Right lobe of liver (tissue), 6 donors: ENCODE data around the gene XPO1. TPM values are rescaled to one million over a fixed set of nuclear protein-coding genes. Genes with fewer than 3 reads are reported as not detected.

Source experiments
- ATAC-seq, 4 donors: fragments of 200-7000 bp; cut with Tn5 transposase; one replicate each; pipeline ENCODE4 v1.9.1; 2020; ENCODE audit warnings: mild to moderate bottlenecking in 4 of 4, moderate library complexity in 4 of 4
- DNase-seq, 3 donors: peaks; one replicate each; pipeline ENCODE4 v3.0.0-alpha.2; 2020
- H3K27ac ChIP-seq, 3 donors: fragments of 200-600 bp; one replicate each; pipeline ENCODE4 v1.8.0; 2022
- H3K27me3 ChIP-seq, 2 donors: fragments of 200-600 bp; one replicate each; pipeline ENCODE4 v1.8.0; 2022
- H3K36me3 ChIP-seq, 4 donors: fragments of 200-600 bp; sonication (generic) in 1 of 4; one replicate each; pipeline versions ENCODE4 v1.5.1 to v1.8.0; 2017 to 2022; ENCODE audit warnings: control low read depth in 1 of 4
- H3K4me1 ChIP-seq, 4 donors: fragments of 200-600 bp; sonication (generic) in 1 of 4; one replicate each; pipeline versions ENCODE4 v1.5.1 to v1.8.0; 2017 to 2022; ENCODE audit warnings: control low read depth in 1 of 4
- H3K4me3 ChIP-seq, 3 donors: fragments of 200-600 bp; one replicate each; pipeline ENCODE4 v1.8.0; 2022
- H3K9me3 ChIP-seq, 4 donors: fragments of 200-600 bp; sonication (generic) in 1 of 4; one replicate each; pipeline versions ENCODE4 v1.5.1 to v1.8.0; 2017 to 2022; ENCODE audit warnings: control low read depth in 1 of 4
- CTCF ChIP-seq, 4 donors: fragments of 200-600 bp in 3 of 4; fragments of 450-650 bp in 1 of 4; IDR thresholded peaks; one replicate each; pipeline versions ENCODE4 v1.5.1 to v1.8.0; 2016 to 2022; ENCODE audit warnings: antibody characterized with exemption in 4 of 4, mild to moderate bottlenecking in 2 of 4
- POLR2A ChIP-seq: fragments of 450-650 bp; IDR thresholded peaks from one replicate; pipeline ENCODE4 v1.6.1; 2017; ENCODE audit warnings: antibody characterized with exemption, mild to moderate bottlenecking
- WGBS: methylation state at CpG from one replicate; pipeline ENCODE4 v1.1.6; 2018; ENCODE audit warnings: low coverage, low lambda C conversion rate; ENCODE audit not compliant: insufficient coverage; ENCODE audit errors: missing lambda C conversion rate; 5-methylcytosine and 5-hydroxymethylcytosine counted together
- intact Hi-C, 2 donors: fragments of 100-400 bp; cut with DNase I; formaldehyde crosslinking; loops; one replicate each; pipeline versions ENCODE4 v1.11.2 to v1.14.1; 2022
- total RNA-seq, 6 experiments: library from RNA; depleted of rRNA in 2 of 6; stranded (reverse); fragments of >200 nt in 2 of 6; fragmentation: NEBNext Ultra II Directional in 3 of 6; extraction: Animal tissue kit (Norgen Biotek cat#: 25700) in 3 of 6; gene quantifications; one replicate each; pipeline versions ENCODE4 v1.1.0 to v1.2.4, GENCODE V29; 2016 to 2023
- donor health status: DM: no; HTN: yes; CAD: no.
- donor health status: DM: no; HTN: no; CAD: no.
- donor health status: DM: no; HTN: no; CAD: no.
- donor health status: DM: no; HTN: yes; CAD: no.
- donor health status: DM: no; HTN: yes; CAD: no.

Gene XPO1
- total RNA-seq, 6 experiments from 2014 or later = 38.6 to 63.2 (median 51.2) TPM

- H3K27me3 ChIP-seq = no peaks in the 10 kb centered on the region
- no peak overlapping the region for H3K4me3 ChIP-seq
- intact Hi-C loops = no loop called here
- no peak for TF ChIP-seq CTCF (IDR thresholded peaks at IDR 0.05)
- no peak for TF ChIP-seq POLR2A
- no peak overlapping the region for H3K27ac ChIP-seq
- WGBS = 89% methylated on average over 14 of the region's 19 CpGs
- no peak for DNase-seq
- no peaks in the 10 kb centered on the region for H3K9me3 ChIP-seq
- ATAC-seq = no peak
- no peaks in the 10 kb centered on the region for H3K4me1 ChIP-seq
- peaks cover 0 to 47% (median 9%) of the 10 kb centered on the region in 4 donors for H3K36me3 ChIP-seq
Observed at GRCh38 chr2:61510674-61511671, 27.2 kb downstream of the XPO1 start.

GRCh38 chr2:61504949-61505348, 33.2 kb downstream of the XPO1 start:
- intact Hi-C loops = no loop called here
- ATAC-seq (no peak), DNase-seq (no peak)
- TF ChIP-seq CTCF (IDR thresholded peaks at IDR 0.05) (no peak), POLR2A (no peak)
- no peak overlapping the region for H3K4me3 ChIP-seq
- no peaks in the 10 kb centered on the region for H3K4me1 ChIP-seq
- no peaks in the 10 kb centered on the region for H3K27me3 ChIP-seq
- peaks cover 0 to 29% (median 3%) of the 10 kb centered on the region in 4 donors for H3K36me3 ChIP-seq
- no CpG with 5 or more reads among the region's 2 CpGs for WGBS
- no peak overlapping the region for H3K27ac ChIP-seq
- H3K9me3 ChIP-seq = no peaks in the 10 kb centered on the region

GRCh38 chr2:61499060-61499459, 39.1 kb downstream of the XPO1 start:
- TF ChIP-seq CTCF (IDR thresholded peaks at IDR 0.05) (no peak), POLR2A (no peak)
- WGBS = 95% methylated on average over 2 of the region's 2 CpGs

DNA sequence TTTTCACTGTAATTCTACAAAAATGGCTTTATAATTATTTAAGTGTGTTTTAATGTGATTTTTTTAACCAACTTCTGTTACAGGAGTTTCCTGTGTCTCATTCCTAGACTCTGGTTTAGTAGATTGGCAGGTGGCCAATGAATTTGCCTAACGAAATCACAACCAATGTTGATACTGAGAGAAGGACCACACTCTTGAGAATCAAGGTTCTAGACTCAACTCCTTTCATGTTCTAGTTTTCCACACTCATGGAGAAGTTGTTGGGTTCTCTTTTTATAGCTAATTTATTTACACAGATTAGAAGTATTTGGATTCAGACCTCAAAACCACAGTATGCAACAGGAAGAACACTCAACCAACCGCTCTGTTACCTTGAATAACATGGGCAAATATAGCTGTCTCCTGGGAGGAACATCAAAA, 44.6 kb downstream of the XPO1 start:
- WGBS = 58% methylated on average over 2 of the region's 2 CpGs
- H3K4me1 ChIP-seq = peaks cover 0 to 13% (median 0%) of the 10 kb centered on the region in 4 donors
- intact Hi-C loops = no loop called here
- H3K4me3 ChIP-seq = no peak overlapping the region
- no peaks in the 10 kb centered on the region for H3K27me3 ChIP-seq
- DNase-seq = no peak
- TF ChIP-seq CTCF (IDR thresholded peaks at IDR 0.05) = no peak
- no peak for TF ChIP-seq POLR2A
- no peak overlapping the region for H3K27ac ChIP-seq
- no peak for ATAC-seq
- peaks cover 5 to 74% (median 36%) of the 10 kb centered on the region in 4 donors for H3K36me3 ChIP-seq
- no peaks in the 10 kb centered on the region for H3K9me3 ChIP-seq

More at GRCh38 chr2:61499060-61499459, 39.1 kb downstream of the XPO1 start:
- Histone ChIP-seq H3K4me1 (peaks cover 0 to 13% (median 0%) of the 10 kb centered on the region in 4 donors), H3K9me3 (no peaks in the 10 kb centered on the region), H3K4me3 (no peak overlapping the region), H3K27ac (no peak overlapping the region), H3K36me3 (peaks cover 7 to 58% (median 19%) of the 10 kb centered on the region in 4 donors), H3K27me3 (no peaks in the 10 kb centered on the region)
- no peak for ATAC-seq
- no peak for DNase-seq
- intact Hi-C loops = no loop called here
